GM21515 (cell line): Measurements from ENCODE around the gene MYO15B.

Experiments
- ATAC-seq: cut with Tn5 transposase; IDR thresholded peaks from one replicate; pipeline ENCODE4 v1.9.1; 2021; ENCODE audit not compliant: unreplicated experiment

MYO15B gene

GRCh38 chr17:75587675-75588595, at the start of gene MYO15B:
Gene MYO15B, plus strand, starts transcription at chr17:75587800. Its CDS starts 258 bp downstream, at chr17:75588058.
- no peak for ATAC-seq

DNA sequence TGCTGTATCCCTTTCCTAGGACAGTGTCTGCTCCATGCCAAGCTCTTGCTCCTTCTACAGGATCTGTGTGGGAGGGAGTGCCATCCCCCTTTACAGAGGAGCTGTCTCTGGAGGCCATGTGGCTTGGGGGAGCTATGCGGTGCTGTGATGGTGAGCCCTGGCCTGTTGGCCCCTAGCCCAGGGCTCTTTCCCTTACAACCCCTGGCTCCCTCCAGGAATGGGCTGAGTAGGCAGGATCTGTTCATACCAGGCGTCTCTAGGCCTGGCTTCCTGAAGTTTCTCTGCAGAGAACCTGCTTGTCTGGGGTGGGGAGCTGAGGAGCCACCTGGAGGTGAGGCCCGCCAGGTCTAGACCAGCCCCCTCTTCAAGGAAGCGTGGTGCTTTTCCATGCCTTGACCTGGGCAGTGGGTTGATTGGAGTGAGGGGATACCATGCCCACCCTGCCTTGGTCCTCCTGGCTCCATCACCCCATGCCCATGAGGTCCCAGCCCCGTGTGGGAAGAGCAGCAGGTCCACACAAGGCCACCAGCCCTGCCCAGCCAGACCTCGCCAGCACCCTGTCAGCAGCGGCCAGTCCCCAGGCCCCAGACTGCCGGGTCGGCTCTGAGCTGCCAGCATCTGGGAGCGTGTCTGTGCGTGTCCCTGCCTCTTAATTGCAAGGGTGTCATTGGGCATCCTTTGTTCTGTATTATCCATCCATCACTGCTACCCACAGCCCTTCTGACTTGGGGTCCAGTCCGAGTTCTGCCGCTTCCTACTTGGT, 47.5 kb upstream of the MYO15B start:
- ATAC-seq, result no peak

- no peak for ATAC-seq
These were observed 46.6 kb upstream of the MYO15B start for GRCh38 chr17:75540923-75541503.

DNA sequence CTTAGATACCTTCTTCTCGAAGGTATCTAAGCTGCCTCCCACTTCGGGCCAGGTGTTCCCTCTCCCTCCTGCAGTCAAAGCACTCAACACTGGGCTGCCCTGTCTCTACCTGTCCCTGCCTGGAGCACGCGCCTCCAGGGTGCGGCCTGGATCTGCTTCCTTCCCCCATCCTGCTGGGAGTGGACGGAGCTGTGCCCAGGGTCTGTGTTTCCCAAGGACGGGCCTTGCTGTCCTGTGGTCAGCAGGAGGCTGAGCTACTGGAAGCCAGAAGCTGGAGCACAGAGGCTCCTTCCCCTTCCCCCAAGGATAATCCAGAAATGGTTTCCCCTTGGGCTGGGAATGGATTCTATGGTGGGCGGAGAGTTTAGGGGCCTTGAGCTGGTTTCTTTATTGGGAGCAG, 45.4 kb upstream of the MYO15B start:
- no peak for ATAC-seq

- no peak for ATAC-seq
These were observed 44.8 kb upstream of the MYO15B start for GRCh38 chr17:75542728-75543336.

DNA sequence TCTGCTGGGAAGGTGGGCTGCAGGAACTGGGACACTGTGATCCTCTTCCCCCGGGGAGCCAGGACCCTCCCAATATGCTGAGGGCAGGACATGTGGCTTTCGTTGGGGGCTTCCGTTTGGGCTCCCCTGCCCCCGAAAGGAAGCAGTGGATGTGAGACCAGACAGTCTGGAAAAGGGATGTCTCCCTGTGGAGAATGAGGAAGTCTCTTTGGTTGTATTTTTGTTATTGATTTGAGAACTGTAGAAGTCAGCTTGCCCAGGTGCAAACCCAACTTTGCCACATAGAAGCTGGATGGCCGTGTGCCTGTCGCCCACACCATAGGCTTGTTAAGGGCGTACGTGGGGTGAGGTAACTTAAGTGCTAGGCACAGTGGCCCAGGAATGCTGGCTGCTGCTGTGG, 43.4 kb upstream of the MYO15B start:
- ATAC-seq, result no peak

DNA sequence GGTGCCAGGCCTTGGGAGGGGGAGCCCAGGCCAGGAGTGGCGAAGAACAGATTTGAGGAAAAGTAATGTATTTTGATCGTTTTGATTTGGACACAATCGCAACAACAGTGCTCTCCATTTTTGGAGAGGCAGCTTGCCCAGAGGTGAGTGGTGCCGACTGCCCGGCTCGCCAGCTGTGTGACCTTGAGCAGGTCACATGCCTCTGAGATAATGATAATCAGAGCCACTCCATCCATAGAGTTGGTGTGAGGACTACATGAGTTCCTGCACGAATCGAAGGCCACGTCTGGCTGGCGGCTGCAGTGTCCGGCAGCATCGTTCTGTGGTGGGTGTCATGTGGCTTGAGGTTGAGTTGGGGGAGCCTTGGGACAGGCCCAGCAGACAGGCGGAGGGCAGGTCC, 41.4 kb upstream of the MYO15B start:
- ATAC-seq, result no peak

- no peak for ATAC-seq
These were observed 40.5 kb upstream of the MYO15B start for GRCh38 chr17:75547091-75547490.

DNA sequence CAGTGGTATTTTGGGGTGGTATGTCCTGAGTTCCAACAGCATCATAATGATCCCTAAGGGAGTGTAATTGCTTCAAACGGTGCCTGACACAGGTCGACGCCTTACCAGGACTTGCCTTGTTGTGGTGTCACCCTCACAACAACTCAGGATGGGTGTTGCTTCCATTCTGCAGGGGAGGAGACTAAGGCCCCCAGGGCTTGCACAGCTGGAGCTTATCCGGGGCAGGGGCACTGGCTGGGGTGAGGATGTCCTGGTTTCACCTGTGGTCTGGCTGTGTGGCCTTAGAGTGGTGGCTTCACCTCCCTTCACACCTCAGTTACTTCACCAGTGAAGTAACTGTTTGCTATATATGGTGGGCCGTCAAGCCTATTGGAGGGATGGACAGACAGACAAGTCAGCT, 38.8 kb upstream of the MYO15B start:
- ATAC-seq, result no peak

- no peak for ATAC-seq
These were observed 38.1 kb upstream of the MYO15B start for GRCh38 chr17:75549246-75550138.

DNA sequence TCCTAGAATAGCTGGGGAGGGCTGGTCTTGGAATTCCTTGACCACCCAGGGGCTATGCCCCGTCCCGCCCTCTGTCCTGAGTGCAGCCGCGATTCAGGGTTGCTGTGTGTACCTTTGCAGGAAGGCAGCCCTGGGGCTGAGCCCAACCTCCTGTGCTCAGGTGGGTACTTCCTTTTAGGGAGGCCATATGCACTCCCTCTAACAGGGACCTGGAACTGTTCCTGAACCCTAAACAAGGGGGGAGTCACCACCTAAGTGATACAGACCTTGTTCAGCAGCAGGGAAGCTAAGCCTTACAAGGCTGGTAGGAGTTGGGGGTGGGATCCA, 37.5 kb upstream of the MYO15B start:
- no peak for ATAC-seq

- ATAC-seq, result no peak
These were observed 36.3 kb upstream of the MYO15B start for GRCh38 chr17:75551266-75551665.

DNA sequence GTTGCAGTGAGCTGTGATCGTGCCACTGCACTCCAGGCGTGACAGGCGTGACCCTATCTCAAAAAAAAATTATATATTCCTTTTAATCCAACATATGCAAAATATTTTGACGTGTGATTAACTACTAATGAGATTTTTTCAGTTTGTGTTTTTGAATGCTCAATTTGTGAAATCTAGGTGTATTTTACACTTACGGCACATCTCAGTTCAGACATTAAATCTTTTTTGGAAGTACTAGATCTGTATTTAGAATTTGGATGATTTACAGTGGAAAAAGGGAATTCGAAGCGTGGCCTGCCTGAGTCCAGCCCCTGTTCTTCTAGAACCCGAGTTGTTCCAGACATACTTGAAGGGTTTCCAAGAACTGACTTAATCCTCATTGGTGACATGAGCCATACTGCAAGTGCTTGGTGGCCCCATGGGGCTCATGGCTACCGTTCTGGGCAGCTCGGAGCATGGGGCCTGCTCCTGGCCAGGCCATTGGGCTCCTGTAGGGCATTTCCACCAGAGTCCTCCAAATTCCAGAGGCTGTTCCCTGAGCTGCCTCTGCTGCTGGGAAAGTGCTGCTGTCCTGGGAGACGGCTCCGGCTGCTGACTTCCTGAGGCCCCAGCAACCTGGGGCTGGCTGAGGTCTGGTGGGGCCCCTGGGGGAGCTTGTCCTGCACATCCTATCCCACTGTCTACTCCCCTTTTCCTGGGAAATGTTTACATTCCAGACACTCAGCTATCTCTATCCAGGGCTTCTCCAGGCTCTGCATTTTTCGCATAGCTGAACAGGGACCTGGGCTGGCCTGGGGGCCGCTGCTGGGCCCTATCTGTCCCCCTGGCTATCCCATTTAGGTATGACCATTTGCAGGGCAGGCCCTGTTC, 34.9 kb upstream of the MYO15B start:
- ATAC-seq, result no peak

GRCh38 chr17:75553295-75554110, 34.1 kb upstream of the MYO15B start:
- ATAC-seq, result no peak

DNA sequence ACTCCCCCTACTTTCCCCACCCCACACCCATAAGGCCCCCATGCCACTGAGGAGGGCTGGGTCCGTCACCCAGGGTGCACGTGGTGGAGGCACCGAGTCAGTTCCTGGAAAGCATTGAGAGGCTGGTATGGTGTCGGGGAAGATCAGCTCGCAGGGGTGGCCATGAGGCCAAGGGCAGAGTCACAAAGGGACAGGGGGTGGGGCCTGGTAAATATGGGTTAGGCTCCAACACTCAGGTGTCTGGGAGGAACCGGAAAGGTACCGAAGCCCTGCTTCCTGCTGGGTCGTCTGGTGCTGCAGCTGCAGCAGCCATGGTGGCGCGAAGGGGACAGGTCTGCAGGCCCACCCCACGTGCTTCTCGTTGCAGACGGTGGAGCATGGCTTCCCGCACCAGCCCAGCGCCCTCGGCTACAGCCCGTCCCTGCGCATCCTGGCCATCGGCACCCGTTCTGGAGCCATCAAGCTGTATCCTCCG, 31.9 kb upstream of the MYO15B start:
- no peak for ATAC-seq

GRCh38 chr17:75557075-75557851, 30.3 kb upstream of the MYO15B start:
- ATAC-seq, result no peak

DNA sequence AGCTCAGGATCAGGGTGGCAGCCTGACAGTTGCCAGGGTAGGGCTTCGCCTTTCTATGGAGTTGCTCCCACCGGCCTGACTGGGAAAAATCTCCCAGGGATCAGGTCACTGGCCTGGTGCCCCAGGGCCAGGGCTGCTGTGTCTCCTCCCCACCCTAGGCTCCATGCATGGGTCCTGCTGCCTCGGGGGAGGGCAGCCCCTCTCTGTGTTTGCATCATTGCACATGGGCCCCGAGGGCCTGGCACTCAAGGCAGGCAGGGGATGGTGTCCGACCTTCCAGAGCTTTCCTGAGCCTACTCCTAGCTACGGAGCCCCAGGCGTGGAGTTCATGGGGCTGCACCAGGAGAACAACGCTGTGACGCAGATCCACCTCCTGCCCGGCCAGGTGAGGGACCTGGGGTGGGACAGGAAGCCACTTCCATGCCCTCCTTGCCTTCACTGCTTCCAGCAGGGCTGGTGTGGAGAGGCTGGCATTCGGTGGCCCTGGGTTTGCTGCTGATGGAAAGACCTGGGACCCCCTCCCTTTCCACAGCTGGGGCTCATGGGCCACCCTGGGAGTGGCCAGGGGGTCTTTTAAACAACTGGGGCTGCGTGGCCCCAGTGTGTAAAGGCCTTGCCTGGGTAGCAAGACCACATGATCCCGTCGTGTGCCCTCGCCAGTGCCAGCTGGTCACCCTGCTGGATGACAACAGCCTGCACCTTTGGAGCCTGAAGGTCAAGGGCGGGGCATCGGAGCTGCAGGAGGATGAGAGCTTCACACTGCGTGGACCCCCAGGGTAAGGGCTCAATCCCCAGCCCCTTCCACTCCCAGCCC, 29.5 kb upstream of the MYO15B start:
- no peak for ATAC-seq
